Heart left ventricle (tissue), 16 donors: ENCODE data around the gene CD80. TPM values are rescaled to one million over a fixed set of nuclear protein-coding genes. Genes with fewer than 3 reads are reported as not detected.

ENCODE experiments used
- ATAC-seq, 4 donors: fragments of 200-7000 bp; cut with Tn5 transposase; one replicate each; pipeline ENCODE4 v1.9.1; 2020 to 2022; ENCODE audit warnings: moderate library complexity in 4 of 4, mild to moderate bottlenecking in 3 of 4, moderate number of reproducible peaks in 1 of 4
- DNase-seq, 5 donors: peaks; one replicate each; pipeline ENCODE4 v3.0.0-alpha.2; 2020
- H3K27ac ChIP-seq, 12 donors: fragments of 200-600 bp; sonication (generic) in 4 of 12; one replicate each; pipeline versions ENCODE4 v1.5.0 to v1.8.0; 2016 to 2022; ENCODE audit warnings: mild to moderate bottlenecking in 2 of 12
- H3K27me3 ChIP-seq, 9 donors: fragments of 200-600 bp; sonication (generic) in 2 of 9; one replicate each; pipeline versions ENCODE4 v1.5.1 to v1.8.0; 2016 to 2022; ENCODE audit warnings: mild to moderate bottlenecking in 3 of 9
- H3K36me3 ChIP-seq, 9 donors: fragments of 200-600 bp; sonication (generic) in 2 of 9; one replicate each; pipeline versions ENCODE4 v1.5.0 to v1.8.0; 2018 to 2022; ENCODE audit warnings: mild to moderate bottlenecking in 2 of 9
- H3K4me1 ChIP-seq, 12 donors: fragments of 200-600 bp; sonication (generic) in 4 of 12; one replicate each; pipeline versions ENCODE4 v1.5.0 to v1.8.0; 2016 to 2022; ENCODE audit warnings: mild to moderate bottlenecking in 3 of 12
- H3K4me3 ChIP-seq, 12 donors: fragments of 200-600 bp; sonication (generic) in 4 of 12; one replicate each; pipeline versions ENCODE4 v1.5.0 to v1.8.0; 2017 to 2022; ENCODE audit warnings: mild to moderate bottlenecking in 9 of 12, moderate library complexity in 4 of 12
- H3K9me3 ChIP-seq, 12 donors: fragments of 200-600 bp; sonication (generic) in 4 of 12; one replicate each; pipeline versions ENCODE4 v1.5.0 to v1.8.0; 2016 to 2022; ENCODE audit warnings: mild to moderate bottlenecking in 1 of 12
- CTCF ChIP-seq, 12 donors: fragments of 200-600 bp; sonication (generic) in 4 of 12; IDR thresholded peaks; one replicate each; pipeline versions ENCODE4 v1.5.0 to v1.8.0; 2018 to 2022; ENCODE audit warnings: antibody characterized with exemption in 12 of 12, mild to moderate bottlenecking in 5 of 12
- POLR2A ChIP-seq, 2 donors: fragments of 450-650 bp; IDR thresholded peaks; one replicate each; pipeline ENCODE4 v1.6.1; 2017; ENCODE audit warnings: antibody characterized with exemption in 2 of 2, mild to moderate bottlenecking in 2 of 2, moderate library complexity in 2 of 2
- WGBS, 4 donors: extraction: QIAGEN DNeasy Blood & Tissue Kit in 2 of 4; methylation state at CpG; one replicate each; pipeline versions ENCODE4 v1.1.5 to v1.1.7; 2013 to 2018; 5-methylcytosine and 5-hydroxymethylcytosine counted together
- intact Hi-C, 10 donors: fragments of 100-400 bp; cut with DNase I; formaldehyde crosslinking; loops; one replicate each; pipeline versions ENCODE4 v1.11.1 to v1.14.2; 2022
- polyA plus RNA-seq, 2 donors: library from polyadenylated mRNA; stranded (reverse); fragments of 200-250 nt; gene quantifications; one replicate each; pipeline ENCODE4 v1.2.3, GENCODE V29; 2013
- total RNA-seq, 9 donors: library from RNA; depleted of rRNA in 2 of 9; stranded (reverse); fragments of >200 nt in 2 of 9; fragmentation: NEBNext Ultra II Directional in 3 of 9; extraction: Animal tissue kit (Norgen Biotek cat#: 25700) in 3 of 9; gene quantifications; one replicate each; pipeline versions ENCODE4 v1.1.0 to v1.2.4, GENCODE V29; 2016 to 2023
- donor health status: ischemic (EF 13 %, LVEDD 7.1; RV severe dilation, severe dysfunction).
- donor health status: healthy with polysubstance abuse.
- donor health status: DM: no; HTN: yes; CAD: no.
- donor health status: DM: no; HTN: no; CAD: no.
- donor health status: ischemic (EF 25% LVEDD 6.9; RV normal size, moderate dysfunction).
- donor health status: ischemic (EF 25% LVEDD 5.7; RV mildly dilated, moderate dysfunction).
- donor health status: healthy.
- donor health status: DM: yes; HTN: yes; CAD: no.
- donor health status: ischemic (EF 35%, LVEDD 5.7; RV mildly dilated, moderate dysfunction).
- donor health status: nonischemic (EF 11% LVEDD 7.7; RV severe dilation, severe dysfunction).
- donor health status: DM: yes; HTN: yes; CAD: no.
- donor health status: PGD.
- donor health status: ischemic (EF 29% LVEDD 5.4; RV normal size, mild dysfunction).
- donor health status: nonischemic (EF 23%, LVEDD 6.1; RV moderate dilation, normal function).

The CD80 gene
- total and polyA plus RNA-seq, 11 donors = 0.12 to 4.4 (median 0.37) TPM; not detected in 3

GRCh38 chr3:119534296-119534695, 25.1 kb downstream of the CD80 start:
- no peak overlapping the region for H3K4me3 ChIP-seq
- H3K27me3 ChIP-seq = no peaks in the 10 kb centered on the region
- no peak for TF ChIP-seq POLR2A (IDR thresholded peaks at IDR 0.05)
- TF ChIP-seq CTCF (IDR thresholded peaks at IDR 0.05) = no peak
- intact Hi-C loops = no loop called here
- peaks cover 0 to 6% (median 0%) of the 10 kb centered on the region in 9 donors for H3K36me3 ChIP-seq
- DNase-seq (no peak), ATAC-seq (no peak)
- no peaks in the 10 kb centered on the region for H3K9me3 ChIP-seq
- H3K4me1 ChIP-seq = no peaks in the 10 kb centered on the region
- H3K27ac ChIP-seq = no peak overlapping the region
- WGBS, 4 donors = 86 to 100% (median 98%) methylated on average over 1 of the region's 1 CpG

GRCh38 chr3:119531151-119531550, 28.3 kb downstream of the CD80 start:
- DNase-seq (no peak), ATAC-seq (no peak)
- Histone ChIP-seq H3K27me3 (no peaks in the 10 kb centered on the region), H3K4me3 (no peak overlapping the region), H3K27ac (no peak overlapping the region), H3K4me1 (no peaks in the 10 kb centered on the region), H3K9me3 (no peaks in the 10 kb centered on the region), H3K36me3 (peaks cover 0 to 7% (median 0%) of the 10 kb centered on the region in 9 donors)
- intact Hi-C loops = no loop called here
- 89 to 97% (median 92%) methylated on average over 4 of the region's 4 CpGs for WGBS, 4 donors
- no peak for TF ChIP-seq CTCF (IDR thresholded peaks at IDR 0.05)
- TF ChIP-seq POLR2A (IDR thresholded peaks at IDR 0.05) = no peak

GRCh38 chr3:119530456-119530855, 29.0 kb downstream of the CD80 start:
- ATAC-seq = no peak
- no peaks in the 10 kb centered on the region for H3K4me1 ChIP-seq
- intact Hi-C loops = no loop called here
- TF ChIP-seq POLR2A (IDR thresholded peaks at IDR 0.05) (no peak), CTCF (IDR thresholded peaks at IDR 0.05) (no peak)
- no peak overlapping the region for H3K4me3 ChIP-seq
- 74 to 86% (median 82%) methylated on average over 2 of the region's 2 CpGs for WGBS, 4 donors
- H3K9me3 ChIP-seq = no peaks in the 10 kb centered on the region
- peaks cover 0 to 14% (median 0%) of the 10 kb centered on the region in 9 donors for H3K36me3 ChIP-seq
- H3K27me3 ChIP-seq = no peaks in the 10 kb centered on the region
- H3K27ac ChIP-seq = no peak overlapping the region
- DNase-seq = no peak

- H3K27ac ChIP-seq = no peak overlapping the region
- H3K9me3 ChIP-seq = no peaks in the 10 kb centered on the region
- peaks cover 0 to 18% (median 0%) of the 10 kb centered on the region in 9 donors for H3K36me3 ChIP-seq
- no peak overlapping the region for H3K4me3 ChIP-seq
- no peaks in the 10 kb centered on the region for H3K27me3 ChIP-seq
- peaks cover 0 to 5% (median 0%) of the 10 kb centered on the region in 12 donors for H3K4me1 ChIP-seq
- TF ChIP-seq POLR2A (IDR thresholded peaks at IDR 0.05) (no peak), CTCF (IDR thresholded peaks at IDR 0.05) (no peak)
- no peak for DNase-seq
- intact Hi-C loops = loop anchor here in 6 of 10 donors (5.0 to 10.0 kb wide), 5 partner anchors 107 to 155 kb away; partner anchors contain the start of gene COX17 (in 2 of the 6)
- ATAC-seq = no peak
Measured at GRCh38 chr3:119529883-119530282, 29.5 kb downstream of the CD80 start.
